Measurements from ENCODE around the gene ZP1.

The ZP1 gene

DNA sequence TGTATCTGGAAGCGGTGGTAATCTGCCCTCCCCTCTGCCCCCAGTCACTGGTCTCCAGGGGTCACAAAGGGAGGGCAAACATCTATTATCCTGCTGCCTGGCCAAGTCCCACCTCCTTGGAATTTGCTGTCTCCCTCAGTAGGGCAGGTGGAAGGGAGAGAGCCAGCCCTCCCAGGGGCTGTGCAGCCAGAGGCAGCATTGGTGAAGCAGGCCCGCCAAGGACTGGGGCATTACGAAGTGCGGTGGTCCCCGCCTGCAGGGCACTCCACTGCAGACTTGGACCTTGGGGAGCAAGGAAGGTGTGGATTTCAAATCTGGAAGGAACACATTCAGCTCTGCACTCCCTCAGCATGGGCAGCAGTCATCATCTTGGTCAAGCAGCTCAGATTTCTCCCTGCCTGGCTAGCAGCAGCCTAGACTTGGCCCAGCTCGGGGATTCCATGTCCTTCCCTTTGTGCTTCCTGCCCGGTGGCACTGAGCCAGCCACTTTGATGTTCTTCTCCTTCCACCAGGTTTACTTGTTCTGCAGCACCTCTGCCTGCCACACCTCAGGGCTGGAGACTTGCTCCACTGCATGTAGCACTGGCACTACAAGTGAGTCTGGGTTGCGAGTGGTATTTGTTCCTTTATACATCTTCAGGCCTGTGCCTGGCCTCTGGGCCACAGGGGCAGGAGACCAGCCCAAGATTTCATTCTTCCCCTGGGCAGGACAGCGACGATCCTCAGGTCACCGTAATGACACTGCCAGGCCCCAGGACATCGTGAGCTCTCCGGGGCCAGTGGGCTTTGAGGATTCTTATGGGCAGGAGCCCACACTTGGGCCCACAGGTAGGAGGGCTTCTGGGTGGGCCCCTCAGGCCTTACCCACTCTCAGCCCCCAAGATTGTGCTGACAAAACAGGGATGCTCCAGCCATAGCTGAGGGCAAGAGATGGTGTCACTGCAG, 7.4 kb downstream of the ZP1 start:
- DNase-seq (ENCODE audit: low read depth in 2 of 2, low spot score in 1 of 2), result no peak

DNA sequence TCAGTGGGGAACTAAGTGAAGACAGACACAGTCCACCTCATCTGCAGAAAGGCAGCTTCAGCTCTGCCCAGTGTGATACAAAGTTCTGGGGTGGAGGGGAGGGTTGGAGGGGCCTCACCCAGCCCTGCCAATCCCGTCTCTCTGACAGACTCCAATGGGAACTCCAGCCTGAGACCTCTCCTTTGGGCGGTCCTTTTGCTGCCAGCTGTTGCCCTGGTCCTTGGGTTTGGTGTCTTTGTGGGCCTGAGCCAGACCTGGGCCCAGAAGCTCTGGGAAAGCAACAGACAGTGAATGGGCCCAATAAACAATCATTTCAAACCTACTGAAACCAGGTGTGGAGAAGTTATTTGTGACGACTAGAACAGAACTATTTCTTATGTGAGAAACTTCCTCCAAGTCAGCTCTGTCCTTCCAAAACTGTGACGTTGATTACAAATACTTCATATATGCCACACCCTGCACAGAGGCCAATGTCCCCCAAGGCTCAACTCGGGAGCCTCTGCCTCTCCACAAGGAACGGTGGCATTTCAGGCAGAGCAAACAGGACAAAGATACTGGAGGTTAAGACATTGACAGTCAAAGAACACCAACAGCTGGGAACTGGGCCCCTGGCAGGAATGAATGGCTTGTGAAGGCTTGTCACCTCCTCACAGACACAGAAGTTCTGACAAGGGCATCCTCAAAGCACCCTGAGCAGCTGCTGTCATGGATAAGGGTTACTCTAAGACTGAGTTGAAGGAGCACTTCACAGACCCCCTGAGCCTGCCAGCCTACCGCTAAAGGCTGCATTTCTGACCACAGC, 8.2 kb downstream of the ZP1 start:
- no peak for DNase-seq (ENCODE audit: low read depth in 2 of 2, low spot score in 1 of 2)

DNA sequence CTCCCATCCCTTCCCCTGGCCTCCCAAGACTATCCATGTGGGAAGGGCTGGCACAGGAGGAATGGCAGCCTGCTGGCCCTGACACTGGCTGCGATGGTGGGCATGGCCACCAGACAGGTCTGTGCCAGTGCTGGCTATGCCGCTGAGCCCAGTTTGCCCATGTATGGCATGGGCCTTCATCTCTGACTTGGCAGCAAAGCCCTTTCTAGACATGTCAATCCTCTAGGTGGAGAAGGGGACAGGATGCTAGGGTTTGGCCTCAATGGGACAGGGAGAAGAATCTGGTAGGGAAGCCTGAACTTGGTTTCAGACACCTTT, 8.8 kb downstream of the ZP1 start:
- DNase-seq (ENCODE audit: low read depth in 2 of 2, low spot score in 1 of 2), result no peak

DNA sequence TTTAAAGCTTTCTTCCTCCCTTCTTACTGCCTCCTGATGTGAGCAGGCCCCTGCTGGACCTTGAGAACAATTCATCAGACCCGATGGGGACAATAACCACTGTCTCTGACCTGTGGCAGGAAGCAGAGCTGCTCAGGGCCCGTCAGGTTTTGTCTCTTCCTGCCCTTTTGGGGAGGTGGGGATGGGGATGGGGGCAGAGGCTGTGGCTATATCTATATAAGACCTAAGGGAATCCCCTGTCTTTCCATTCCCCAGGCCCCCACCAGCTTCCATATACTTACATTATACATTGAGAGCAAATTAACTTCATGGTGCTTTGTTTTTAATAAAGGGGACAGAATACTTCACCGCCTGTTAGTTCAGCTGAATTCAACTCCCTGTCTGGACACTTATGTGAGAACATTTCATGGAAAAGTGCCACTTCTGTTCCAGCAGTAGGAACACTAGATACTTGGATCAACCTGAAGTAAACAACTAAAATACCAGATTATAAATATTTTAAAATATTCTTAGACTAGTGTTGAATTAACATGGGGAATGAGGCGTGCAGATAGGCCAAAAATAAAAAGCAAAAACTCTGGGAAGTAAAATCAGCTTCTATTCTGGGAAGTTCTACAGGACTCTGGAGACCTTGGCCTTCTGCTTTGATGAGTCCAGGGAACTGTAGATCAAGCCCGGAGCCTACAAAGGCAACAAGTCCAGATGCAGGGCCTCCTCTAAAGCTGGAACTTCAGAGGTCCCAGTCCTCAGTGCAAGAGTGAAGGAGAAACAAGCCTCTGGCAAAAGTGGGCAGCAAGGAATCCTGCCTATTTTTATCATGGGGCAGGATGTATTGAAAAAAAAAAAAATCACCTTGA, 11.1 kb downstream of the ZP1 start:
- DNase-seq (ENCODE audit: low read depth in 2 of 2, low spot score in 1 of 2), result no peak

GRCh38 chr11:60879104-60879503, 11.8 kb downstream of the ZP1 start:
- DNase-seq (ENCODE audit: low read depth in 2 of 2, low spot score in 1 of 2), result no peak

DNA sequence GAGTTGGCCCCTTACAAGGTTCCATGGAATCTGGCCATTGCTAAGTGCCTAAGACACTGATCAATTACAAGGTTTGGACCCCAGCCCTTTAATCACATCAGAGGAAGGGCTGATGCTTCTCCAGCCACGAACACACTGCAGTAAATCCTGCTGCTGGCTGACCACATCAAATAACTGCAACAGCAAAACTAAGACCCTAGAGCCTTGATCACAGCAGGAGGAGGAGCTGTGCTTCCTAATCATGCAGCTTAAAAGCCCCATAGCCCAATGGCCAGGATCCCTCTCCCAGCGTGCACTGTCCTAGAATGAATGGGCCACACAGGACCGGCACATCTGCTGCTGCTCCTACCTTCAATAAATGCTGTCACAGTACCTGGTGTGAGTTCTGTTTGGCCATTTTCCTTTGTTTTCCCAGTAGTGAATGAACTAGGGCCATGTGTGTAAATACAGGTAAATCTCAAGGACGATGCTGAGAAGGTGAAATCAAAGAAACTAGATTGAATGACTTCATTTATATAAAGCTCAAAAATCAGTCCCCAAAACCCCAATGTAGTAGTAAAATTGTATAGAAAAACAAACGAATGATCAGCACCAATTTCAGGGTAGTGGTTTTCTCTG, 12.7 kb downstream of the ZP1 start:
- DNase-seq (ENCODE audit: low read depth in 2 of 2, low spot score in 1 of 2), result no peak

- no peak for DNase-seq (ENCODE audit: low read depth in 2 of 2, low spot score in 1 of 2)
Observed at GRCh38 chr11:60880643-60881282, 13.4 kb downstream of the ZP1 start.

- DNase-seq (ENCODE audit: low read depth in 2 of 2, low spot score in 1 of 2), result no peak
Observed at GRCh38 chr11:60887556-60887955, 20.2 kb downstream of the ZP1 start.

GRCh38 chr11:60889869-60890311, 22.5 kb downstream of the ZP1 start:
- DNase-seq (ENCODE audit: low read depth in 2 of 2, low spot score in 1 of 2), result no peak

- DNase-seq (ENCODE audit: low read depth in 2 of 2, low spot score in 1 of 2), result no peak
Observed at GRCh38 chr11:60890696-60891095, 23.4 kb downstream of the ZP1 start.

GRCh38 chr11:60891103-60891741, 23.9 kb downstream of the ZP1 start:
- no peak for DNase-seq (ENCODE audit: low read depth in 2 of 2, low spot score in 1 of 2)

DNA sequence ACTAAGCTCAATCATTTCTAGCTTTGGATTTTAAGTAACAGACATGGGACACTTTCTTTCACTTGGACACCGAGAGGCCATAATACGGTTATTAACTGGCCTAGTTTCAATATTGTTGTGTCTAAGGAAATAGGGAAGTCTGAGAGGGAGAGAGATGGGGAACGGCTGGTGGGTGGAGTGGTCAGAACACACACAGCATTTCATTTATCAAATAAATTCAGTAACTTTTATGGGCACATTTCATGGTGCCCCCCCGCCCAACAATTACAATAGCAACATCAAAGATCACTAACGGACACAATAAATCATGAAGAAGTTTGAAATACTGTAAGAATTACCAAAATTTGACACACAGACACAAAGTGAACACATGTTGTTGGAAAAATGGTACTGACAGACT, 28.3 kb downstream of the ZP1 start:
- no peak for DNase-seq (ENCODE audit: low read depth in 2 of 2, low spot score in 1 of 2)

DNA sequence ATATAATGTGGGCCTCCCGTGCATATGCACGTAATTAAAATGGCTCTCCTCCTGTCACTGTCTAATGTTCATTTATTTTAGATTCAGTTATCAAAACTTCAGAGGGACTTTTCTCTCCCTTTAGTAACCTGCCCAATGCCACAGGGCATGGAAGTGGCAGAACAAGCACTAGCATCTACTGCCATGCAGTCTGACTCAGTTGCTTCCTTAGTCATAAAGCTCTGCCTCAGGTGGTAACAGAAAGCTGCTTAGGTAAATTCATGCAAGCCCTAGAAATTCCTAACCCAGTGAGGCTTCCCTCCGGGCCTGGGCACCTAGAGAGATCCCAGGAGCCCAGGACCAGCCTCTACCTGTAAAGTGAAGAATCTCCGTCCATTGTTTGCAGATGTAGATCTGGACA, 30.2 kb downstream of the ZP1 start:
- DNase-seq (ENCODE audit: low read depth in 2 of 2, low spot score in 1 of 2), result no peak

- no peak for DNase-seq (ENCODE audit: low read depth in 2 of 2, low spot score in 1 of 2)
Observed at GRCh38 chr11:60899046-60899936, 31.9 kb downstream of the ZP1 start.

DNA sequence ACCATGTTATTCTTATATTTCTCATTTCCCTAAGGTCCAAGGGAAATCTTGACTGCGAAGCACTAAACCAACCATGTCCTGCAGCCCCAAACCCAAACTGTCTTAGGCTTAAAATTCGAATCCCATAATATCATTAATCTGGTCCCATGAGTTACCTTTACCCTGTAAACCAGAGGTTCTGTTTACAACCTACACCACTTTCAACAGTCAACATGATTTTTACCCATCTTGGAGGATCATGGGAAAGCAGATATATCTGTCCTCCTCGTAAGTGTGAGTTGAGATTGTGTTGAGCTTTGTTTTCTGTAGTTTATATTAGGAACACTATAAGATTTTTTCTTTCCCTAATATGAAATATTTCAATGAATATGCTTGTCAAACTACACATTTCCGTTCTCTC, 32.6 kb downstream of the ZP1 start:
- DNase-seq (ENCODE audit: low read depth in 2 of 2, low spot score in 1 of 2), result no peak

DNA sequence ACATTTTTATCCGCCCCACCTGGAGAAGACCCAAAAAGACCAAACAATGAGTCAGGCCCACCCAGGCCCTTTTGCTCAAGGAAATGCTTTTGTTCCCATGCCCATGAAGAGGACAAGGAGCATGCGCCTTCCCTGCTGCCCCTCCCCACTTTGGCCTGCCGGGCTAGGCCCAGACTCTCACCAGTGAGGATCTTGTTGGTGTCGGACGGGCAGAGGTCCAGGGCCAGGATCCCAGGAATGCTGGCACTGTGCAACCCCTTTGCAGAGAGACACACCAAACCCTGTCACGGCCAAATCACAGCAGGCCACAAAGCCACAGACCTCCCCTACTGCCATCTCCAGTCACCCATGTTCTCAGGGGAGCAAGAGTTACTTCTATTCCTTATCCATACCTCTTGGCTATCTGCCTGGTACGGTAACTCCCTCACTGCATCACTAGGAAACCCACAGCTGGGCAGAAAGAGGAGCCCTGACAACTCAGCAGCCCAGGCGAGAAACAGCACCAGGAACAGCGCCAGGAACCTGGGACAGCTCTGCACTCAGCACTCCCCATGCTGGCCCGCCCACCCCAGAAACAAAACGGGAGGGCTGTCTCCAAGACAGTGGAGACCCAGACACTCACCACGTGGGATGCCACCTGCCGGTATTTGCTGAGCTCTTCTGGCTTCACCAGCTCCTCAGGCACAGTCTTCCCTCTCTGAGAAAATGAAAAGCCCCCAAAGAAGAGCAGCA, 33.5 kb downstream of the ZP1 start:
- no peak for DNase-seq (ENCODE audit: low read depth in 2 of 2, low spot score in 1 of 2)

- DNase-seq (ENCODE audit: low read depth in 2 of 2, low spot score in 1 of 2), result no peak
Observed at GRCh38 chr11:60902625-60903024, 35.3 kb downstream of the ZP1 start.

- no peak for DNase-seq (ENCODE audit: low read depth in 2 of 2, low spot score in 1 of 2)
Observed at GRCh38 chr11:60905047-60905446, 37.7 kb downstream of the ZP1 start.
